Measurements from ENCODE around the gene TMEM170A.
"Not testable (repeated sequence)": the region's sequence is repeated elsewhere in the genome, so short reads cannot be mapped to it uniquely, and the experiment has no call there.

TMEM170A gene

DNA sequence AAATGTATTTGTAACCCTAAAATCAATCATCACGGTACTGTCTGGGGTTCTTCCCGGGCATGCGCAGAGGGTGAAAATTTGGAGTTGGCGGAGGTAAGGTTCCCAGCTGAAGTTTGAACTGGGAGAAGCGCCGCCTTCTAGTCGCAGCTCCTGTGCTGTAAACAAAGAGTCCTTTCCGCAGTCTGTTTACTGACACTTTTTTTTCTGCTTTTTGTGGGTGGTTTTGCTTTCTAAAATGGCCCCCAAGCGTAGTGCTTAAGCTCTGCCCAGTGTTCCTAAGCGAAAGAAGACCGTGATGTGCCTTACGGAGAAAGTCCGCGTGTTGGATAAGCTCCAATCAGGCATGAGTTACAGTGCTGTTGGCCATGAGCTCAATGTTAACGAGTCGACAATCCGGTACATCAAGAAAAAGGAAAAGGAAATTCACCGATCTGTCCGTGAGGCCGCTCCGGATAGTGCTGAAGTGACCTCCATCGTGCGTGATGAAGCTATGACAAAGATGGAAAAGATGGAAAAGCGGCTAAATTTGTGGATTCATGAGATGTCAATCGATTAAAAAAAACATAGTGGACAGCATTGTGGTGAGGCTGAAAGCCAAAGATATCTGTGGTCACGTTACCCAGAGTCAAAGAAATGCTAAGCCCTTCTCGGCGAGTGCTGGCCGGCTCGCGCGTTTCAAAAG lies 30.6 kb downstream of the TMEM170A start:
- Mint-ChIP-seq H3K9me3 (peaks cover 0 to 7% of the 10 kb centered on the region in 2 donors), H3K4me3 (peak overlapping the region; percentile 82 to 96), H3K27me3 (no peaks in the 10 kb centered on the region), H3K4me1 (peaks cover 48% of the 10 kb centered on the region), H3K27ac (peak overlapping the region; percentile 98)
- ATAC-seq (peak; percentile 79), DNase-seq (peak; percentile 63 to 73)

DNA sequence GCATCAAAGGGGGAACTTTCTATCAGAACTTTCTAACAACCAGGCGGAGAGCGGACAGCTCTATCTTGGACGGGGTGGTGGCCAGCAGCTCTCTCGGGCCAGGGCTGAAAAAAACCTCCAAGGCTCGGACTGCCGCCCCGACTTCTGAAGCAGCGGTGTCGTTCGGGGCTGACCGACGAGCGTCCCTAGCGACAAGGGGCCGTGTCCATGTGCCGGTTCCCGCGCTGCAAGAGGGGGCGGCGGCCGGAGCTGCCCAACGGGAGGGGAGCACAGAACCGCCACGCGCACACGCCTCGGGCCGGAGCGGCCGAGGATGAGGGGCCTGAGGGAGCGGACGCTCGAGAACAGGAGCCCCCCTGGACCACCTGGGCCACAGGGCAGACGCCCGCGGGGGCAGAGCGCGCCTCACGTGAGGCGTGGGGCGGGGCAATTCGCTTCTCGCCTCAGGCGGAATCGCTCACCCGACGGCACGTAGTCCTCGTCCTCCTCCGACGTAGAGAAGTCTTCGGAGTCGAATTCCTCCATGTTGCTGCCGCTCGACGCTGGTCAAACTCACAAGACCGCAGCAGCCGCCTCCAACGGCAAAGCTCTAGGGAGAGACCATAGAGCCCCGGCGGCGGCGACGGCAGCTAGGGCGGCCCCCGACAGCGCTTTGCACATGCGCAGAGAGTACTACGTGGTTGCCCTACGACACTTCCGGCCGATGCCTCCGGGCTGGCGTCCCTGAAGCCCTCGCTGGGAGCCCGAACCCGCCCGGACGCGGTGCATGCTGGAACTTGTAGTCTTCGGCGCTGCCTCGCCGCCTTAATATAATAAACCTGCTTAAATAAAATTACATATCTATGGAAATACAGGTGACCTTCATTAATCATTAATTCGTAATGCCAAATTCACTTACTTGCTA lies 31.4 kb downstream of the TMEM170A start, which contains the start of gene CFDP1:
Gene CFDP1, minus strand, starts transcription at position 676 of the 904 bp plus-strand sequence. Its CDS starts 151 bp downstream, at position 525.
- Mint-ChIP-seq H3K4me1 (peaks cover 56% of the 10 kb centered on the region), H3K4me3 (peak within 1 kb of the TSS; percentile 82 to 96)
- DNase-seq, result peak; percentile 95

DNA sequence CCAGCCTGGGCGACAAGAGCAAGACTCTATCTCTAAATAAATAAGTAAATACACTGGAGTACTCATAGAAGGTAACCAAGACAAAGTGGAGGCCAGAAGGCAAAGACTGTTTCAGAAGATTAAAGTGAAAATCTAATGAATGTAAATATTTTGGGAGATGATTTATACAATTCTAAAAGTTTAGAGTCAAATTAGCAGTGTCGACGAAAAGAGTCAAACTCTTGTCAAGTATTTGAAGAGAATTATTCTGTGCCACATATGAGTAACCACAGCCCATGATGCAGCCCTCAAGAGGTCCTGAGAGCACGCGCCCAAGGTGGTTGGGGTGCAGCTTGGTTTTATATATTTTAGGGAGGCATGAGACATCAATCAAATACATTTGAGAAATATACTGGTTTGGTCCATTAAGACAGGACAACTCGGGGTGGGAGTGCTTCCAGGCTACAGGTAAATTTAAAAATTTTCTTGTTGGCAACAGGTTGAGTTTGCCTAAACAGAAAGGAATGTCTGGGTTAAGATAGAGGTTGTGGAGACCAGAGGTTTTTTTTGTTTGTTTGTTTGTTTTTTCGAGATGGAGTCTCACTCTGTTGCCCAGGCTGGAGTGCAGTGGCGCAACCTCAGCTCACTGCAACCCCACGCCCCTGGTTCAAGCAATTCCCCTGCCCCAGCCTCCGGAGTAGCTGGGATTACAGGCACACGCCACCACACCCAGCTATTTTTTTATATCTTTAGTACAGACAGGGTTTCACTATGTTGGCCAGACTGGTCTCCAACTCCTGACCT lies 34.7 kb downstream of the TMEM170A start:
- DNase-seq (no peak), ATAC-seq (no peak)
- no peak overlapping the region for H3K4me3 Mint-ChIP-seq
- no peaks in the 10 kb centered on the region for H3K9me3 Mint-ChIP-seq
- H3K27ac Mint-ChIP-seq, result no peak overlapping the region
- peaks cover 75% of the 10 kb centered on the region for H3K4me1 Mint-ChIP-seq
- H3K27me3 Mint-ChIP-seq, result no peaks in the 10 kb centered on the region

More for the DNA sequence above, 31.4 kb downstream of the TMEM170A start, which contains the start of gene CFDP1:
- Mint-ChIP-seq H3K9me3 (peaks cover 0 to 7% of the 10 kb centered on the region in 2 donors), H3K27ac (peak within 1 kb of the TSS; percentile 98), H3K27me3 (no peaks in the 10 kb centered on the region)
- ATAC-seq, result peak; percentile 95

DNA sequence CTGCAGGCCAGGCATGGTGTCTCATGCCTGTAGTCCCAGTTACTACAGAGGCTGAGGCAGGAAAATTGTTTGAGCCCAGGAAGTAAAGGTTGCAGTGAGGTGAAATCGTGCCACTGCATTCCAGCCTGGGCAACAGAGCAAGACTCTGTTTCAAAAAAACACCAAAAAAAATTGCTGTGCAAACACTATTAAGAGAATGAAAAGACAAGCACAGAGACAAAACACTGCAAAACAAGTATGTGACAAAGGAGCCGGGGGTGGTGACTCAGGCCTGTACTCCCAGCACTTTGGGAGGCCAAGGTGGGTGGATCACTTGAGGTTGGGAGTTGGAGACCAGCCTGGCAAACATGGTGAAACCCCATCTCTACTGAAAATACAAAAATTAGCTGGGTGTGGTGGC lies 38.0 kb downstream of the TMEM170A start:
- ATAC-seq, H3K4me3 Mint-ChIP-seq, H3K9me3 Mint-ChIP-seq, DNase-seq, H3K27me3 Mint-ChIP-seq: not testable (repeated sequence)
- Mint-ChIP-seq H3K4me1 (peaks cover 62% of the 10 kb centered on the region), H3K27ac (peak overlapping the region in 1 of 2 donors; percentile 44)

DNA sequence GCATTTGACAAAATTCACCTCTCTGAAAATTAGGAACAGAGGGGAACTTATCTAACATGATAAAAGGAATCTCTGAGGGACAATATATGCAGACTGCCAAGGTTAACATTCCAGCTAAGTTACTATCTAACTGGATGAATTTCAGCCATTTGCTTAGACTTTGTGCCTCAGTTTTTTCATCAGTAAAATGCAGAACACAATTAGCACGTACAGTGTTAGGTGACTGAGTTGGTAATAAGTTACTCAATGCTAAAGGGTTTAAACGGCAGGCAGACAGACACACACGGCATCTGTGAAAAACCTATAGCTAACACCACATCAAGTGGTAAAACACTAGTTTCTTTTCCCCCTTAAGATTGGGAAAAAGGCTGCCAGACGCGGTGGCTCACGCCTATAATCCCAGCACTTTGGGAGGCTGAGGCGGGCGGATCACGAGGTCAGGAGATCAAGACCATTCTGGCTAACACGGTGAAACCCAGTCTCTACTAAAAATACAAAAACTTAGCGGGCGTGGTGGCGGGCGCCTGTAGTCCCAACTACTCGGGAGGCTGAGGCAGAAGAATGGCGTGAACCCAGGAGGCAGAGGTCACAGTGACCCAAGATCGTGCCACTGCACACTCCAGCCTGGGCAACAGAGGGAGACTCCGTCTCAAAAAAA lies 40.3 kb downstream of the TMEM170A start:
- not testable (repeated sequence) for ATAC-seq, H3K27ac Mint-ChIP-seq, H3K27me3 Mint-ChIP-seq, DNase-seq, H3K4me3 Mint-ChIP-seq, H3K9me3 Mint-ChIP-seq
- peaks cover 56% of the 10 kb centered on the region for H3K4me1 Mint-ChIP-seq

DNA sequence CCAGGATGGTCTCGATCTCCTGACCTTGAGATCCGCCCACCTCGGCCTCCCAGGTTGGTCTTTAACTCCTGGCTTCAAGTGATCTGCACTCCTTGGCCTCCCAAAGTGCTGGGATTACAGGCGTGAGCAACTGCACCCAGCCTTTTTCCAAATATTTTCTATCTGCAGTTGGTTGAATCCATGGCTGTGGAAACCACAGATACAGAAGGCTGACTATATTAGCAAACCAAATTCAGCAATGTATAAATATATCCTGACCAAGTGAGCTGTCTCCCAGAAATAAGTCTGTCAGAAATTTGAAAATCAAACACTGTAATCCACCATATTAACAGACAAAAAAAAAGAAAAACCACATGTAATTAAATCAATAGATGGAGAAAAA lies 40.8 kb downstream of the TMEM170A start:
- no peak for ATAC-seq
- H3K27me3 Mint-ChIP-seq, result no peaks in the 10 kb centered on the region
- H3K4me3 Mint-ChIP-seq, result no peak overlapping the region
- H3K4me1 Mint-ChIP-seq, result peaks cover 53% of the 10 kb centered on the region
- DNase-seq, result no peak
- H3K9me3 Mint-ChIP-seq, result no peaks in the 10 kb centered on the region
- peak overlapping the region in 1 of 2 donors; percentile 59 for H3K27ac Mint-ChIP-seq

DNA sequence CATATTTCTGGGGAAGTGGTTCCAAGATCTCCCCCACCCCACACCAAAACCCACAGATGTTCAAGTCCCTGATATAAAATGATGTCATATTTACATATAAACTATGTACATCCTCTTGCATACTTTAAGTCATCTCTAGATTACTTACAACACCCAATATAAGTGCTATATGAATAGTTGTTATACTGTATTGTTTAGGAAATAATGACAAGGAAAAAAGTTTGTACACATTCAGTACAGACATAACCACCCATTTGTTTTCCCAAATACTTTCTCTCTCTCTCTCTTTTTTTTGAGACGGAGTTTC lies 42.7 kb downstream of the TMEM170A start:
- H3K4me1 Mint-ChIP-seq, result peaks cover 39% of the 10 kb centered on the region
- H3K27ac Mint-ChIP-seq, result peak overlapping the region; percentile 7 to 81
- ATAC-seq (peak; percentile 61), DNase-seq (no peak)
- no peaks in the 10 kb centered on the region for H3K9me3 Mint-ChIP-seq
- peak overlapping the region in 1 of 2 donors; percentile 9 for H3K4me3 Mint-ChIP-seq
- no peaks in the 10 kb centered on the region for H3K27me3 Mint-ChIP-seq

DNA sequence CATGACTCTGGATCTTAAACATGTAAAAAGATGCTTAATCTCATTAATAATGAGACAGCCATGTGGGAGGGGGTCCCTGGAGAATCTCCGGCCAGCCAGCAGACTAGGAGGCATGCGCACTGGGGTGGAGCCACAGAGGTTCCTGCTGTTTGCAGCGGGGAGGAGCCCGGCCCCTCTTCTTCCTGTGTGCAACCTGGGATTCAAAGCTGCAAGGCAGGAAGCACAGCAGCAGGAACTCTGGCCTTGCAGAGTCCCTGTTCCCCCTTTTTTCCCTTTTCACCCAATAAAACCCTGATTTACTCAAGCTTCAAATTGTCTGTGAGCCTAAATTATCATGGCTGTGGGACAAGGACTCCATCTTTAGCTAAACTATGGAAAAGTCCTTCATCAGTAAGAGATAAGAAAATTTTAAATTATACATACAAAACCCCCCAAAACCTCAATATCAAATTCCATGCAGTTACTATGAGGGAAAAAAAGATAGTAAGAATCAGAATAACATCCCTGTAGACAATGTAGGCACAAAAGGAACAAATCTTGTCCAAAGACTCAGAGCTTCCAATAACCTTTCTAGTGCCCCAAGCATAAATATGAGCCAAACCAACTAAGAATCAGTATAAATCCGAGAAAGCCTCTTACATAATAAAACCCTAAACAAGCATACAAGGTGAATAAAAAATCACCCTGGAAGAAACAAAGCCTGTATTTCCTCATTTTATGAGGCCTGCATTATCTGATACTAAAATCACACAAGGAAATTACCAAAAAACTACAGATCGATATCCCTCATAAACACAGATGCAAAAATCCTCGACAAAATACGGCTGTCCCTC lies 43.3 kb downstream of the TMEM170A start:
- peak; percentile 59 for ATAC-seq
- Mint-ChIP-seq H3K4me1 (peaks cover 36% of the 10 kb centered on the region), H3K9me3 (no peaks in the 10 kb centered on the region), H3K27ac (peak overlapping the region; percentile 12 to 81), H3K4me3 (peak overlapping the region; percentile 71 to 76), H3K27me3 (no peaks in the 10 kb centered on the region)
- DNase-seq, result peak; percentile 7 to 16

DNA sequence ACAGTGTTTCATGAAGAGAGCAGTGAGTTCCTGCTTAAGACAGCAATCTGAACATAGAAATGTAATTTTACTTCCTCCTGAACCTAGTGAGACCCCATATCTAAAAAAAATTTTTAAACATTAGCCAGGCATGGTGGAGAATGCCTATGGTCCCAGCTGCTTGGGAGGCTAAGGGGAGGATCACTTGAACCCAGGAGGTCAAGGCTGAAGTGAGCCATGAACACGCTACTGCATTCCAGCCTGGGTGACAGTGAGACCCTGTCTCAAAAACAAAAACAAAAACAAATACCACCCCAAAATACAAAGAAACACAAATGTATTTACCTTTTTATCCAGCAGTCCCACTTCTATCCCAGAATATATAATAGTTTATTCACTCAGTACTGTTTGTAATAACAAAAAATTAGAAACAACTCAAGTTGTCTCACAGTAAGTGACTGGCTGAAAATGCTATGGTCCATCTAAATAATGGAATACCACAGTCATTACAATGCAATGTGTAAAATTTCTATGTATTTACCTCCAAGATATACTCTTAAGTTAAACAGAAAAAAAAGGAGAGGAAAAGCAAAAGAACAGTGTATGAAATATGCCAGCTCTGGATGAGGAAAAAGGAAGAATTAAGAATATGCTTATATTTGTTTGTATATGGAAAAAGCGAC lies 47.5 kb downstream of the TMEM170A start:
- Mint-ChIP-seq H3K4me3 (no peak overlapping the region), H3K9me3 (no peaks in the 10 kb centered on the region), H3K27ac (no peak overlapping the region), H3K27me3 (no peaks in the 10 kb centered on the region), H3K4me1 (peaks cover 43% of the 10 kb centered on the region)
- DNase-seq (no peak), ATAC-seq (no peak)

DNA sequence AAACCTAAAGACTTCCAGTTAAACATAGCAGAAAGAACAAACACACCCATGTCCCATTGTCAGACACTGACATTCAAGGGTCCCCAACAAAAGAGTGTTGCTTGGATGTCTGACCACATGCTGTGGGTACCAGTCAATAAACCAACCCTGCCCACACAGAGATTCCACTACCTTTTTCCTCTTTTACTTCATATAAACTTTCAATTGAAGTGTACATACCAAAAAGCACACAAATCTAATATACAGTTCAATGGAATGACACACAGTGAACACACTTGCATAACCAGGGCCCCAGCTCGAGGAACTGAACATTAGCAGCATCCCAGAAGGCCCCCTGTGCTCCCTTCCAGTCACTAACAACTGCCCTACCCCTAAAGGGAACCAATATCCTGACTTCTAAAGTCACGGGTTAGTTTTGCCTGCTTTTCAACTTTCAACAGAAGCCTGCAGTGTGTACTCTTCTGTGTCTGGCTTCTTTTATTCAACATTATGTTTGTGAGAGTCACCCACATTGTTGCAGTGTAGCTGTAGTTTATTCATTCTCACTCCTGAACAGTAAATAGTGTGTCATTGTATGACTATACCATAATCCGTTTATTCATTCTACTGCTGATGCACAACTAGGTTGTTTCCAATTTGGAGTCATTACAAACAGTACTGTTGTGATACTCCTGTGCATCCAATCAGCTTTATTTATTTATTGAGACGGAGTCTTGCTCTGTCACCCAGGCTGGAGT lies 49.2 kb downstream of the TMEM170A start:
- H3K27ac Mint-ChIP-seq, result no peak overlapping the region
- no peak for DNase-seq
- H3K9me3 Mint-ChIP-seq, result no peaks in the 10 kb centered on the region
- H3K27me3 Mint-ChIP-seq, result no peaks in the 10 kb centered on the region
- ATAC-seq, result peak; percentile 54
- H3K4me1 Mint-ChIP-seq, result peaks cover 26% of the 10 kb centered on the region
- H3K4me3 Mint-ChIP-seq, result no peak overlapping the region

DNA sequence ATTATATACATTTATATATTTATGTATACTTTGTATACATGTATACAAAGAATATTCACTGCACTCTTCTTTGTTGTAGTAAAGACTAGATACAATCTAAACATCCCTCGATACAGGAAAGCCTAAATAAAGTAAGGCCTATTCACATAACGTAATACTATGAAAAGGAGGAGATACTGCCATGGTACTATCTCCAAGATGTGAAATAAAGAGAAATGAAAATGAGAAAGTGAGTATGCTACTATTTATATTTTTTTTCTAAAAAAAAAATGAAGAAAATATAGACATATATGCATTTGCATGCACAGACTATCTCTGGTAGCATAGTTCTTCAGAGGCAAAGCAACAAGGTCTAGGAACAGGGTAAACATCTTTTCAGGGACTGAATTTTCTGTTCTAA lies 50.5 kb downstream of the TMEM170A start:
- no peak for ATAC-seq
- peaks cover 22% of the 10 kb centered on the region for H3K4me1 Mint-ChIP-seq
- H3K27me3 Mint-ChIP-seq, result no peaks in the 10 kb centered on the region
- H3K4me3 Mint-ChIP-seq, result no peak overlapping the region
- H3K27ac Mint-ChIP-seq, result no peak overlapping the region
- no peaks in the 10 kb centered on the region for H3K9me3 Mint-ChIP-seq
- DNase-seq, result no peak

DNA sequence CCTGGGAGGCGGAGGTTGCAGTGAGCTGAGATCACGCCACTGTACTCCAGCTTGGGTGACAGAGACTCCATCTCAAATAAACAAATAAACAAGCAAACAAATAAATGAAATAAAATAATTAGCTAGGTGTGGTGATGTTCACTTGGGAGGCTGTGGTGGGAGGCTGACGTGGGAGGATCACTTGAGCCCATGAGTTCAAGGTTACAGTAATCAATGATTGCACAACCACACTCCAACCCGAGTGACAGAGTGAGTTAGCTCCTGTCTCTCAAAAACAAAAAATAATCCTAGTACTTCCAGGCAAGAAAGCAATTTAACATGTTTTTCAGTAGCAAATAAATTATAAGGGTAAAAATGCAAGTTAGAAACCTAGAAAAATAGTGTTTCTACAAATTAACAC lies 57.5 kb downstream of the TMEM170A start:
- H3K9me3 Mint-ChIP-seq, result no peaks in the 10 kb centered on the region
- H3K4me3 Mint-ChIP-seq, result no peak overlapping the region
- DNase-seq, result no peak
- no peaks in the 10 kb centered on the region for H3K27me3 Mint-ChIP-seq
- peaks cover 7% of the 10 kb centered on the region for H3K4me1 Mint-ChIP-seq
- ATAC-seq, result no peak
- no peak overlapping the region for H3K27ac Mint-ChIP-seq

DNA sequence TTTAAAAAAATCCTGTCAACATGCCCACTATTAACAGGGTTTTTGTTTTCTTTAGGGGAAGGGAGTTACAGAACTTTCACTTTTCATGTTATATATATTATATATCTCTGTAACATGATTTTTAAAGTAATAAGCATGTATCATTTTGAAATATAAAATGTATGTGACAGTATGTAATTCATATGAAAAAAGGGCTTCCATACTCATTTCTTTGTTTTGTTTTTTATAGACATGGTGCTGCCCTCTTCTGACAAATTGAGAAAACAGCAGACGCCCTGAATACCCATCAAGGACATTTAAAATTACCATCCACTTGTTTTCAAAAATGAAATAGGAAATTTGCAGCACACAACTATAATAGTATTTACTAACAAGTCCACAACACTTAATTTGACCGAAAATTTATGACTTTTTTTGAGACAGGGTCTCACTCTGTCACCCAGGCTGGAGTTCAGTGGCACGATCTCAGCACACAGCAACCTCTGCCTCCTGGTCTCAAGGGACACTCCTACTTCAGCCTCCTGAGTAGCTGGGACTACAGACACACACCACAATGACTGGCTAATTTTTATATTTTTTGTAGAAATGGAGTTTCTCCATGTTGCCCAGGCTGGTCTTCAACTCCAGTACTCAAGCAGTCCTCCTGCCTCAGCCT lies 61.5 kb downstream of the TMEM170A start:
- ATAC-seq (no peak), DNase-seq (no peak)
- H3K27ac Mint-ChIP-seq, result no peak overlapping the region
- H3K27me3 Mint-ChIP-seq, result no peaks in the 10 kb centered on the region
- no peak overlapping the region for H3K4me3 Mint-ChIP-seq
- no peaks in the 10 kb centered on the region for H3K9me3 Mint-ChIP-seq
- H3K4me1 Mint-ChIP-seq, result peaks cover 11% of the 10 kb centered on the region

Data from stimulated activated naive CD8-positive, alpha-beta T cell treated with anti-CD3 and anti-CD28 coated beads, Interleukin-15, amount 100 ng/mL, for 72 hours (primary cell).